Neural progenitor cell (in vitro differentiated cells): ENCODE results near the gene LYVE1.

ENCODE experiments used
- EZH2 ChIP-seq: fragments of 200-600 bp; sonication (generic); IDR thresholded peaks from 2 replicates; pipeline ENCODE4 v1.6.1; 2017; ENCODE audit warnings: antibody characterized with exemption, mild to moderate bottlenecking, moderate library complexity
- EZH2phosphoT487 ChIP-seq: fragments of 200-600 bp; sonication (generic); IDR thresholded peaks from 2 replicates; pipeline ENCODE4 v1.6.1; 2017; ENCODE audit warnings: antibody characterized with exemption
- TF ChIP-seq, protein P1 (sequence below): fragments of 200-600 bp; sonication (generic); IDR thresholded peaks from 2 replicates; pipeline ENCODE4 v1.5.1; 2017; ENCODE audit warnings: antibody characterized with exemption, mild to moderate bottlenecking

DNA sequence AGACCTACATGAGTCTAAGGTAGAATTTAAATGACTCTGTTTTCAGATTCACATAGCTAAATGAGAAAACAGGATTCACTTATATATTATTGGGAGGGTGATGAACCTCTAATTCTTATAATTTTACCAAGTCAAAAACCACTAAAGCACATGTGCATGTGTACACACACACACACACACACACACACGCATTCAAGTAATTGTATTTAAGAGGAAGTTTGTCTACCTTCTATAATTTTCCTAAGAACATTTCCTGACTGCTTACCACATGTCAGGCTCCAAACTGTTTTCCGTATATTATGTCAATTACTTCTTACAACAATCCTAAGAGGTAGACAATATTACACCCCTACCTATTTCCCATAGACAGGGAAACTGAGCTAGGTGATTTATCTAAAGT, 34.1 kb downstream of the LYVE1 start:
- TF ChIP-seq EZH2 (no peak), EZH2phosphoT487 (no peak)
- TF ChIP-seq, protein P1, sequence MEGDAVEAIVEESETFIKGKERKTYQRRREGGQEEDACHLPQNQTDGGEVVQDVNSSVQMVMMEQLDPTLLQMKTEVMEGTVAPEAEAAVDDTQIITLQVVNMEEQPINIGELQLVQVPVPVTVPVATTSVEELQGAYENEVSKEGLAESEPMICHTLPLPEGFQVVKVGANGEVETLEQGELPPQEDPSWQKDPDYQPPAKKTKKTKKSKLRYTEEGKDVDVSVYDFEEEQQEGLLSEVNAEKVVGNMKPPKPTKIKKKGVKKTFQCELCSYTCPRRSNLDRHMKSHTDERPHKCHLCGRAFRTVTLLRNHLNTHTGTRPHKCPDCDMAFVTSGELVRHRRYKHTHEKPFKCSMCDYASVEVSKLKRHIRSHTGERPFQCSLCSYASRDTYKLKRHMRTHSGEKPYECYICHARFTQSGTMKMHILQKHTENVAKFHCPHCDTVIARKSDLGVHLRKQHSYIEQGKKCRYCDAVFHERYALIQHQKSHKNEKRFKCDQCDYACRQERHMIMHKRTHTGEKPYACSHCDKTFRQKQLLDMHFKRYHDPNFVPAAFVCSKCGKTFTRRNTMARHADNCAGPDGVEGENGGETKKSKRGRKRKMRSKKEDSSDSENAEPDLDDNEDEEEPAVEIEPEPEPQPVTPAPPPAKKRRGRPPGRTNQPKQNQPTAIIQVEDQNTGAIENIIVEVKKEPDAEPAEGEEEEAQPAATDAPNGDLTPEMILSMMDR = no peak
